GM19328 (cell line): Measurements from ENCODE around the gene P2RY2.
"Not testable (repeated sequence)": the region's sequence is repeated elsewhere in the genome, so short reads cannot be mapped to it uniquely, and the experiment has no call there.

Source experiments
- ATAC-seq: cut with Tn5 transposase; IDR thresholded peaks from one replicate; pipeline ENCODE4 v1.9.1; 2021; ENCODE audit warnings: mild to moderate bottlenecking, moderate library complexity; ENCODE audit not compliant: unreplicated experiment

The P2RY2 gene

GRCh38 chr11:73265278-73265810 is 47.3 kb downstream of the P2RY2 start:
- ATAC-seq: no peak

GRCh38 chr11:73265853-73266645 is 48.0 kb downstream of the P2RY2 start:
- no peak for ATAC-seq

- ATAC-seq: no peak
Observed at GRCh38 chr11:73266646-73267020, 48.6 kb downstream of the P2RY2 start.

- ATAC-seq: no peak
Observed at GRCh38 chr11:73267122-73267846, 49.2 kb downstream of the P2RY2 start.

GRCh38 chr11:73267906-73268540 is 49.9 kb downstream of the P2RY2 start:
- ATAC-seq: no peak

- no peak for ATAC-seq
Observed at GRCh38 chr11:73268671-73269271, 50.7 kb downstream of the P2RY2 start.

- no peak for ATAC-seq
Observed at GRCh38 chr11:73269459-73270015, 51.5 kb downstream of the P2RY2 start.

- no peak for ATAC-seq
Observed at GRCh38 chr11:73270016-73270854, 52.2 kb downstream of the P2RY2 start.

- no peak for ATAC-seq
Observed at GRCh38 chr11:73270855-73271477, 52.9 kb downstream of the P2RY2 start.

GRCh38 chr11:73271478-73271865 is 53.4 kb downstream of the P2RY2 start:
- ATAC-seq: not testable (repeated sequence)

GRCh38 chr11:73271936-73272679 is 54.0 kb downstream of the P2RY2 start, which contains the start of gene P2RY6:
Gene P2RY6 (plus strand): TSS chr11:73272338. CDS start chr11:73296519, 24,181 bp downstream.
- ATAC-seq: no peak

- ATAC-seq: no peak
Observed at GRCh38 chr11:73272680-73273038, 54.6 kb downstream of the P2RY2 start.

- ATAC-seq: no peak
Observed at GRCh38 chr11:73273222-73273895, 55.3 kb downstream of the P2RY2 start.

- ATAC-seq: not testable (repeated sequence)
Observed at GRCh38 chr11:73274191-73274590, 56.1 kb downstream of the P2RY2 start.

- no peak for ATAC-seq
Observed at GRCh38 chr11:73274722-73275380, 56.8 kb downstream of the P2RY2 start.

GRCh38 chr11:73275381-73275750 is 57.3 kb downstream of the P2RY2 start:
- no peak for ATAC-seq

- no peak for ATAC-seq
Observed at GRCh38 chr11:73277467-73277866, 59.4 kb downstream of the P2RY2 start.

GRCh38 chr11:73280626-73281025 is 62.5 kb downstream of the P2RY2 start:
- ATAC-seq: no peak
